ENCODE results near the gene CDC42BPG.
"Not testable (repeated sequence)": the region's sequence is repeated elsewhere in the genome, so short reads cannot be mapped to it uniquely, and the experiment has no call there.

CDC42BPG gene

DNA sequence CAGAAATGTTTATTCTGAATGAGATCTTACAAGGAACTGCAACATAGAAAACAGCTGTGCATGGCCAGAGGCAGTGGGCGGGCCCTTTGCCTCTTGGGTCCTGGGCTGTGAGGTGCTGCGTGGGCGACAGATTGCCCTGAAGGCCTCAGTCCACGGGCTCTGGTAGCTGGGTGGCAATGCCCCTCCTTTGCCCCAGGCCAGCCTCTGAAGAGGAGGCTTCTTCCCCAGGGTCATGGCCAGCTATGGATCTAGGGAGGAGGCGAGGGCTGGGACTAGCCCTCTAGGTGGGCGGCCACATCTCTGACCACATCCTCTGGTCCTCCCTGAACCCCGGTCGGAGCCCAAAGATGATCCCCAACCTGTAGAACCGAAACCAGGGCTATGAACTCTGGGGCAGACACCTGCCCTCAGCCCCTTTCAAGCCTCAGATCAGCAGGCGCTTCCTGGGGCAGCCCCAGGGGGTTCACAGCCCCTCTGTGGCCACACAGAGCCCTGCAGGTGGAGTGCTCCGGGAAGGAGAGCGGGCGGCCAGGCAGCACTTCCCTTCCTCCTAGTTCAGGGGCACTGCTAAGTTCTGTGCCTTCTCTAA, 6.6 kb upstream of the CDC42BPG start:
- DNase-seq (ENCODE audit: low read depth in 2 of 2) = no peak

DNA sequence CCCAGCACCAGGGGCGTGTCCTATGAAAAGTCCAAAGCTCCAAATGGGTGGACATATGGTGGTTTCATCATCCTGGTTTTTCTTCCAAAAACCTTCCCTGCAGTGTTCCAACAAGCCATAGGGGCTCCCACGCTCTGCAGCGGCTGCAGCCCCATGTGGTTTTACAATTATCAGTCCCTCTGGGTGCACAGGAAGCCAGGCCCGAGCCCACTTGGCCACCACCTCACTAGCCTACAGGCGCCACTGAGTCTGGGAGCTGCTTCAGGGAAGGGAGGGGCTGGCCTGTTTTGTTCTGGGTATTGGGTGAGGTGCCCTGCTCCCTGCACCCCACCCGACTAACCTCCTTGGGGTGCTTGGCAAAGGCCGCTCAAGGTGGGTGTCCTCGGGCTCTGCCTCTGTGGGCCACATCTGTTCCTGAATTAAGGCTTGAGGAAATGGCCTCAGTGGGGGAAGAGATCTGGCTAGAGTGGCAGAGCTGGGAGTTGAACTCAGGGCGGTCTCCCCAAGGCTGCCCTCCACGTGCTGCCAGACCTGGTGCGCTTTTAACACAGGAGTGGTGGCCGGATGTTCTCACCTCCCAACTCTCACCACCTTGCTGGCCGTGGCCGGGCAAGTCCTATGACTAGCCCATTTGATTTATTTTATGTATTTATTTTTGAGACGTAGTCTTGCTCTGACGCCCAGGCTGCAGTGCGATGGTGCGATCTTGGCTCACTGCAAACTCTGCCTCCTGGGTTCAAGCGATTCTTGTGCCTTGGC, 5.3 kb upstream of the CDC42BPG start:
- DNase-seq (ENCODE audit: low read depth in 2 of 2) = no peak

DNA sequence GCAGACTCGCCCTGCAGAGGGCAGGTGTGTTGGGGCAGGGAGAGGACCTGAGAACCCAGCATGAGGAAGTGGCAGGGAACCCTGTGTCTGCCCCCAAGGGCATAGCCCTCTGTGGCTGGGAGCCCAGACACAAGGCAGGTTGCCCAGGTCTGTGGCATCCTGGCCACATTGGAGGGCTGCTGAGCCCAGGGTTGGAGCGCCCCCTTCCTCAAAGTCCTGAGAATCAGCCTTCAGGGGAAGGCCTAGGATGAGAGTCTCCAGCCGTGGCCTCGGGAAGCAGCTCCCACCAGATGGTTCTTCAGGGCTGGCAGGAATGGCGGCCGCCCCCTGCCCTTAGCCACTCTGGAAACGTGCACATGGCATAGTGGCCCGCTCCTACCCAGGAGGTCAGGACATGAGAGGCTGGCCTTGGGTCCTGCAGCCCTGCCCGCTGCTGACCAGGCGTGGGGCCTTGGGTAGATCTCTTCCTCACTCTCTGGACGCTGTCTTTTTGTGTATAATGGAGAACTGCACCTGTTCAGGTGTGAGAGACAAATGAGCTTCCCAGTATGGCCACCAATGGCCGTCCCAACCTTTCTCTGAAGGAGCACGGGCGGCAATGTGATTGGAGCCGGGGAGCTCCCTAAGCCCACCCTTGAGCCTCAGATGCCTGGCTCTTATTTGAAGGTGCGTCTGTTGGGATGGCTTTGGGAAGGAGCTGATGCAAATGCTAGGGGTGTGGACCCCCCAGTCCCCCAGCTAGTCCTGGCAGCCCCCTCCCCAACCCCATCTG, 4.6 kb upstream of the CDC42BPG start:
- DNase-seq (ENCODE audit: low read depth in 2 of 2) = no peak

DNA sequence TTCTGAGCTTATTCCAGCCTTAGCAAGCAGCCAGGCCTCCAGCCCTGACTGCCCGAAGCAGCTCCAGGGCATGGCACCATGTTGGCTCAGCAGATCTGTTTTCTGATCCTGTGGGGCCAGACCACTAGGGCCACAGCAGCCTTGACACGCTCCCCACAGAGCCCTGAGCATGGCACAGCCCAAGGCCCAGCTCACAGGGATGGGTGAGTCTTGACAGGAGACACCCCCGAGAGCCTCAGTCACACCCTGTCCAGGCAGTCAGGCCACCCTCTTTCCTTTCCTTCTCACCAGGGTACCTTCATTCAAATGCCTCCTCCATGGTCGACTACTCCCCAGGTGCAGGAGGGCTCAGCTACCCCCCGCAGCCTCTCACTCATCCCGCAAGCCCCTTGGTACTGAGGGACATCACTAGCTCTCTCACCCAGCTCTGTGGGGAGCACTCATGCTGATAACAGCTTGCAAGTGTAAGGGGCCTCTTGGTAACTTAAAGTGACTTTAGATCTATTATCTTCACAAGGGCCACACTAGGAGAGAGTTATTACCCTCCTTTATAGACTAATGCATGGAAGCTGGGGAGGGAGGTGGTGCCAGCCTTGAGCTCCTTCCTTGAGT, 3.9 kb upstream of the CDC42BPG start:
- no peak for DNase-seq (ENCODE audit: low read depth in 2 of 2)

DNA sequence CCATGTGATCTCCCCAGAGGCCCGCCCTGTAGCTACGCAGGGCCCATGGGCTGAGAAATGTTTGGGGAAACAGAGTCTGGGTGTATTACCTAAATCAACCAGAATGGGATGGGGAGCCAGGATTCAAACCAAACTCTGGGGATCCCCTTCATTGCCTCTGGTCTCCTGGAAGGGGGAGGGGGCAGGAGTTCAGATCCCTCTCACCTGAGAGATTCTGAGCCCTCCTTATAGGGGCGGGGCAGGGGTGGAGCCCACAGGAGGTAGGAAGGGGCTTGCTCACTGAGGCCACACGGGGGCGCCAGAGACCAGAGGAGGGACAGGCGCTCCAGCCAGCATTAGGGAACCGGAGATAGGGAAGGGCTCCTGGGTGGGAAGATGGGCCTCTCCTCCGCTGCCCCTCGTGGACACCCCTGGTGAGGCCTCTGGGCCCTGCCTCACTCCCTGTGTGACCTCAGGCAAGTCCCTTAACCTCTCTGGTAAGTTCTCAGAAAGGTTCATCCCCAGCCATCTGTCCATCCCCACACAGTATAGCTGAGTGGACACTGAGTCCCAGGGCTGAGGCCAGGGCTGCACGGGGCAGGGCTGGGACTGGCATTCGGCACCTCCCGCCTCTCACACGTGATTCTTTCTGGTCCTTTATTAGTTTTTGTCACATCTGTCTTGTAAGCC, 2.7 kb upstream of the CDC42BPG start:
- DNase-seq (ENCODE audit: low read depth in 2 of 2) = peak; percentile 87 to 92

DNA sequence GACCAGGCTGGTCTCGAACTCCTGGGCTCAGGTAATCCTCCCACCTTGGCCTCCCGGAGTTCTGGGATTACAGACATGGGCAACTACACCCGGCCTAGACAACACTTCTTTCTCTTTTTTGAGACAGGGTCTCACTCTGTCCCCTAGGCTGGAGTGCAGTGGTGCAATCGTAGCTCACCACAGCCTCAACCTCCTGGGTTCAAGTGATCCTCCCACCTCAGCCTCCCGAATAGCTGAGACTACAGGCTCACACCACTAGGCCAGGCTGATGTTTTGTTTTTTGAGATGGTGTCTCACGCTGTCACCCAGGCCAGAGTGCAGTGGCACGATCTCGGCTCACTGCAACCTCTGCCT, 1.3 kb upstream of the CDC42BPG start:
- not testable (repeated sequence) for DNase-seq (ENCODE audit: low read depth in 2 of 2)

DNA sequence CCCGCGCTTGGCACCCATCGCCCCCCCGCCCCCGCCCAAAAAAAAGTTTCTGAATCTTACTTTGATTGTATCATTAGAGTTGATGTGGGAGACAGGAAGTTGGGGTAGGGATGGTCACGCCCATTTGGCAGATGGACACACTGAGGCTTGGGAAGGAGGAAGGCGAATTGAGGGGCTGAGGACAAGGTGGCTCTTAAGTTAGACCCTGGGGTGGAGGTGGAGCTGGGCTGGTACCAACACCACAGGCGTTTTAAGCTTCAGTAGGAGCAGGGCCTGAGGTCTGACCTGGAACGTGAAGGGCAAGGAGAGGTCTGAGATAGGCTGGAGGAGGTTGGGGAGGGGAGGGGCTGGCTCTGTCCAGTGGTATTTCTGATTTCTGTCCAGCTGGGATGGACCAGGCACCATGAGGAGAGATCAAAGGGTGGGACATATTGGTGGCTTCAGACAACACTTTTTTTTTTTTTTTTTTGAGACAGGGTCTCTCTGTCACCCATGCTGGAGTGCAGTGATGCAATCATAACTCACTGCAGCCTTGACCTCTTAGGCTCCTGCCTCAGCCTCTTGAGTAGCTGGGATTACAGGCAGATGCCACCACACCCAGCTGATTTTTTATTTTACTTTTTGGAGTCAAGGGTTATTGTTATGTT, 799 bp upstream of the CDC42BPG start:
- DNase-seq (ENCODE audit: low read depth in 2 of 2) = no peak

DNA sequence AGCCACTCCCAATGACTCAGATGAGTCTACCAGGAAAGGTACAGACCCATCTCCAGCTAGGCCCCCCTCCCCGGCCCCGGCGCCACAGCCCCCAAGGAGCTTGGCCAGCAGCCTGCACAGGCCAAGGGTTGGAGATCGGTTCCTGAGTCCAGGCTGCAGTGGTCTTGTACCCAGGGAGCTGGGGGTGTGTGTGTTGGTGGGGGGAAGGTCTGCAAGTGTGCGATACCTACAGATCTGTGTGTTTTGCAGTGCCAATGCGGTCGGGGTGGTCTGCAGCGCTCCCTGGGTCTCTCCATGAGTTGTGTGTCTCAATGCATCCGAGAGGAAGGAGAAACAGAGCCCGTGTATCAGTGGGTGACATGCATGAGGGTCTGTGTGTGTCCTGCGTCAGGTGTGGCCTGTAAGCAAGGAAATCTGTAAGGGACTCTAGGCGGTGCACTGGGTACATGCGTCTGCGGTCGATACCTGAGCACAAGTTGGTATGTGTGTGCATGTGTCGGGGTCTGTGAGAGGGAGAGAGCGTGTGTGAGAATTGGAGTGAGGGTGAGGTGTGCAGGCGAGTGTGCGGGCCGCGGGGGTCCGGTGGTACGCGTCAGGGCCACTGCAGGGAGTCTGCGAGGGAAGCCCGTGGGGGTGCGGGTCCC, 645 bp downstream of the CDC42BPG start:
- DNase-seq (ENCODE audit: low read depth in 2 of 2) = no peak

DNA sequence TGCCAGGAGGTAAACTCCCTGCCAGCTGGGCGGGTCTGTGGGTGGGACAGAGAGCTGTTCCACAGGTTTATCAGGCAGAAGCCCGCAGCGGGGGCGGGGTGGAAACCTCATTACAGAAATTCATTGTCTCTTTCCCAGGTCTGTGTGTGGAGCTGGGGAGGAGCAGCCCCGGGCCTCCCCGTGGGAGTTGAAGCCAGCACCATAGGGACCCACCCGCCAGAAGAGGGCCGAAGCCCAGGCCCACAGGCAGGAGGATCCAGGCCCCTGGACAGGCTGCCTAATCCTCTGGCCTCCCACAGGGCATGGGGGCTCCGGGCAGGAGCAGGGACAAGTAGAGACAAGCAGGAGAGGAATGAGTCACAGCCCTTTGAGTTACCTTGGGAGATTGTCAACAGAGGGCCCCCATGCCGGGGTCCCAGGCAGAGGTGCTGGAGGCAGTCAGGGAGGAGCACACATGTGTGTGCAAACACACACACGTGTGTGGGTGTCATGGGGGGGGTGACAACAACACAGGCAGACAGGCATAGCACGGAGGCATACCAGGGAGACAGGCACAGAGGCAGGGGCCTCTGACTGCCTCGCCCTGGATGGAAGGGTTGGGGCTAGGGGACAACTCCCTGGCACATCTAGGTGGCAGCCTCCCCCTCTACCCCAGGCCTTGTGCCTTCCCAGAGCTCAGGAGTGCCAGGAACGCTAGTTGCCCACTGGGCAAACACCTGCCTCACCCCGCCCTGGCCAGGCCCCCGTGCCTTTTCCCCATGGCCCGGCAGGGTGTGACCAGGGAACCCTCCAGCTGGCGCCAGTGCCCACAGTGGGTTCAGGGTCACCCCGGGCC, 1.4 kb downstream of the CDC42BPG start:
- no peak for DNase-seq (ENCODE audit: low read depth in 2 of 2)

DNA sequence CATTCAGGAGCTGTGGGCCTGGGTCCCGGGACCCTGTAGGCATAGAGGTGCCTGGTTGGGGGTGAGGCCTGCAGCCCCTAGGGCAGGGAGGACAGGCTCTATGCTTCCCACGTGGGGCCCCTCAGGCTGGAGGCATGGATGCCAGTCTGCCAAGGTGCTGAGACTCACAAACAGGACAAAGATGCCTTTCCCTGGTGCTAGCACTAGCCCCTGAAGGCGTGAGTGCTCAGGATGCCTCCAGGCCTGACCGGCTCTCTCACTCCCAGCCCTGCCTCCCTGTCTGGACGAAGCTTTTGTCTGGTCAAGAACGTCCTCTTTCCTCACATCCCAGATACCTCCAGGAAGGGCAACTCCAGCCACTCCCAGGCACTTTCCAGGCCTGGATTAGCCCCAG, 2.1 kb downstream of the CDC42BPG start:
- DNase-seq (ENCODE audit: low read depth in 2 of 2) = no peak

DNA sequence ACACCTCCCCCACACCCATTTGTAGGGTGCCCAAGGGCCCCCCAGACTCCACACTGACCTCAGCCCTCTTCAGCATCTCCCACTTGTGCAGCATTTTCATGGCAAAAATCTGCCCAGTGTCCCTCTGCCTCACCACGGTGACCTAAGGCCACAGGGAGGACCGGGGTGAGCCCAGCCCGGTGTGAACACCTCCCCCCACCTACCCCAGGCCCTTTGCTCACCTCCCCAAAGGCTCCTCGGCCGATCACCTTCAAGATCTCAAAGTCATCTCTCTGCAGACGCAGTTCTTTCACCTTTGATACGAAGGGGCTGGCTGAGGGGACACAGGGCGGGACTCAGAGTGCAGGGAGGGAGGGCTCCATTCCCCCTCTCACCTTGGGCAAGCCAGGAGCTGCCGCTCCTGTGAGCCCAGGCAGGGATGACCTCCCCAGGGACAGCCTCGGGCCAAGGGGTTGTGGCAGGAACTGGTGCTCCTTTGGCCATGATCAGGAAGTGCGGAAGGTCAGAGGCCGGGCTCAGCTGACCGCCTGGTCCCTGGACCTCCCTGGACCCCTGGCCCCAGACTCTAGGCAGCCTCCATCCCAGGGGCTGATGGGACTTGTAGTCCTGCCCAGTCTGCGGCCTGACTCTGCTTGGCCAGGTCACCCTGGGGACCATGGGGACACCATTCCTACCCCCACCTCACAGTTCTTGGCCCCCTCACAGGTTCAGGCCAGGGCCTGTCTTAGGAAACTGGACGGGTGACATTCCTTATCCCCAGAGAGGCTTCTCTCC, 2.7 kb downstream of the CDC42BPG start:
- no peak for DNase-seq (ENCODE audit: low read depth in 2 of 2)

DNA sequence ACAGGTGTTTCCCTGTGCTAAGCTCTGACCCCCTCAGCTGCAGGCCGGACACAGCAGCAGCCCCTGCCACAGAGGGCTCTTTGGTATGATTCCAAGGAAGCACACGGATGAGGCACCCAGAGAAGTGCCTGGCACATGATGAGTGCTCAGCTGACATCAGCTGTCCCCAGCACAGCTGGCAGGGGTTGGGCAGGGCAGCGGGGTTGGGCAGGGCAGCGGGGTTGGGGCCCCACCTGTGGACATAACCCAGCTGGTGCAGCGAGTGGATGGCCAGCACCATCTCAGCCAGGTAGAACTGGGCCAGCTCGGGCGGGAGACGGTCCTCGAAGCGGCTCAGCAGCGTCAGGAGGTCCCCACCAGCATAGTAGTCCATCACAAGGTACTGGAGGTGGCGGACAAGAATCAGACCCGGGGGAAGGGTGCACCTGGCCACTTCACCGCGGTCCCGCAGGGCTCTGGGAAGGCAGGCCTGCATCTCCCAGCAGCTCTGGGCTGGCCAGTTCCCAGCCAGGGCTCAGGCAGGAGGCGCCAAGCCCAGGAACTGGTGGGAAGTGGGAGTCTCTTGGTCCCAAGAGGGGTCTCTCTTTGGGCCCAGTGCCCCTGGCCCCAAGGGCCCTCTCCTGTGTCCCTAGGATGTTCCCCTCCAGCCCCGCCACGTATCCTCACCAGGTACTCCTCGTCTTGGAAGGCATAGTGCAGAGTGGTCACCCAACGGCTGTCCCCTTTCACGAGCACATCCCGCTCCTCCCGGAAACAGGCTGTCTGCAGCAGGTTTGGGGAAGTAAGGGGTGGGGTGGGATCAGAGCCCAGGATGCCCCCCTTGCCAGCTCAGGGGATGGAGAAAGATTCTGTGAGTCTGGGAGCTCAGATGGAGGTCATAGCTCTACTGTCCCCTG, 4.3 kb downstream of the CDC42BPG start:
- no peak for DNase-seq (ENCODE audit: low read depth in 2 of 2)

DNA sequence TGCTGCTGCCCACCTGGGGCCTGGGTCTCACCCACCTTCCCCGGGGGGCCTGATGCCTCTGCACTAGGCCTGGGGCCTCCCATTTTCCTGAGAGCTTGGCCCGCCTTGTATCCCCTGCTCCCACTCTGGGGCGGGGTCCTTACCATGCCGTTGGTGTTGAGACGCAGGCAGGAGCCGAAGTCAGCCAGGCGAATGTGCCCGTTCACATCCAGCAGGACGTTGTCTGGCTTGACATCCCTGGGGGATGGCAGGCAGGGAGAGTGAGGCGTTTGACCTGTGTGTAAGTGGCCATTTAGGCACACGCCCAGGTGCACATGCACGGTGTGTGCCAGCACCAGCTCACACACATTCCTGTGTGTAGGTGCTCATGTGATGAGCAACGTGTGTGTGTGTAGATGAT, 5.1 kb downstream of the CDC42BPG start:
- DNase-seq (ENCODE audit: low read depth in 2 of 2) = no peak

DNA sequence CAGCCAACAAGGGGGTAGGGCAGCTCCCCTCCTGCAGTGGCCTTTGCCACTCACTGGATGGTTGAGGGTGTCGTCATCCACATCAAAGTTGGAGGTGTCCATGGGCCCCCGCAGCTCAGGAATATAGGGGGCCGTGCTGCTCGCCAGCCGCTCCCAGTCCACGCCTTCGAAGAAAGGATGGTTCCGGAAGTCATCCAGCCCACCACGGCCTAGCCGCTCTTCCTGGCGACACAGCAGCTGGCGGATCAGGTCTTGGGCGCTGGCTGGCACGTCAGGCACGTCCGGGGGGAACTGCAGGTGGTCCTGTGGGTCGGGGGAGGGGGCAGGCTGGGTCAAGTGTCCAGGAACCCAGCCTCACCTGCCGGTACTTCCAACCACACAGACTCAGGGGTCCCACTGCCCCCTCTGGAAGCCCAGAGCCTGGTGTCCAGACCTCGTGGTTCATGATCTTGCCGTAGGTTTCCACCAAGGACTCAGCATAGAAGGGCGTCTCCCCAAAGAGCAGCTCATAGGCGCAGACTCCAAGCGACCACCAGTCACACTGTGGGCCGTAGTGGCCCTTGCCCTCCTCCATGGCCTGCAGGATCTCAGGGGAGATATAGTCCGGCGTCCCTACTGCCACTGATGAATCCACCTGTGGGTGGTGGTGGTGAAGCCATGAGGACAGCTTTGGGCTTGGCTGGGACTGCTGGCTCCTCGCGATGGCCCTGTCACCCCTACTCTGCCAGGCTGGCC, 5.7 kb downstream of the CDC42BPG start:
- DNase-seq (ENCODE audit: low read depth in 2 of 2) = no peak

DNA sequence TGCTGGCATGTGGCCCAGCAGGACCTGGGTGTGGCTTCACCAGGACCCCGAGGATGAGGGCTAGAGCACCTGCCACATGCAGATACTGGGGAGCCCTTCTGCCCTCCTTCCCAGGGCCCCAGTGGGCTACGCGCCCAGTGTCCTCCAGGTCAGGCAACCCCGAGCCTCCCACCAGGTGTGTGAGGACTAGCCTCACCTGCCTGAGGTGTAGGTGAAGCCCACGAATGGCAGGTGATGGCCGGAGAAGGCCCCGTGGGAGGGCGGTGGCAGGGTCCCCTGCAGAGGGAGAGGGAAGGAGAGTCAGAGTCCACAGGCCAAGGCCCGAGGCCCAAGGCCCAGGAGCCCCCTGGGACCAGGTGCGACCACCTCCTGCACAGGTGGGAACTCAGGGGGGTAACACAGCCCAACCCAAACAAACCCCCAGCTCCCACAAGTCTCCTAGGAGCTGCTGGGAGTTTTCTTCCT, 6.5 kb downstream of the CDC42BPG start:
- no peak for DNase-seq (ENCODE audit: low read depth in 2 of 2)

DNA sequence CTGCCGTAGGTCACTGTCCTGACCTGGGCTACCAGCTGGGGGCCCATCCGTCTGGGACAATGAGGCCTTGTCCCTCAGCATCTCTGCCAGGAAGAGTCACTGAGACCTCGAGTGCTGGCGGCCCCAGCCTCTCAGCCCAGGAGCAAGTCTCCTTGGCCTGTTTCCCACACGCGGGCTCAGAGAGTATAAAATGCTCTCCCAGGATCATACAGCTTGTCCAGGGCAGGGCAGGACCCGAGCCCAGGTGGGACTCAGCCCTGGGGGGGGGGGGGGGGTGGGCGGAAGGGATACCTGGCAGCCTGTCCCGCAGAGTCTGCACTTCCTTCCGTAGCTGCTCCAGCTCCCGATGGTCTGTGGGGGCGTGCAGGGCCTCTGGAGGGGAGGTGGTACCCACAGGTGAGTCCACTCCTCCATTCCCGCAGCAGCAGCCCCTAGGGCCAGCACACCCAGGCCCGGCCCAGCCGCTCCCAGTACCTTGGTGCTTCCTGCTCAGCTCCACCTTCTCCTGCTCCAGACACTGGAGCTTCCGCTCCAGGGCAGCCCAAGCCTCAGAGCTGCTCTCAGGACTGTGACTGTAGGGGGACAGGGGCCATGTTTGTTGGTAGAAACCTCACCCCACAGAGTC, 7.9 kb downstream of the CDC42BPG start:
- no peak for DNase-seq (ENCODE audit: low read depth in 2 of 2)
